Rectal smooth muscle tissue (tissue), 1 donor: ENCODE measurements around the gene RGCC.
A peak's percentile ranks its signal among the peaks of the same experiment; 100 is the strongest.

Experiments used
- H3K27ac ChIP-seq: one replicate; pipeline ENCODE4 v1.7.0; 2013; ENCODE audit warnings: low read depth, low read length, inconsistent platforms
- H3K27me3 ChIP-seq: one replicate; pipeline ENCODE4 v1.7.0; 2013; ENCODE audit warnings: low read length; ENCODE audit not compliant: control insufficient read depth, insufficient read depth
- H3K36me3 ChIP-seq: one replicate; pipeline ENCODE4 v1.7.0; 2013; ENCODE audit warnings: low read length; ENCODE audit not compliant: control insufficient read depth, insufficient read depth
- H3K4me1 ChIP-seq: one replicate; pipeline ENCODE4 v1.7.0; 2013; ENCODE audit warnings: low read length; ENCODE audit not compliant: control insufficient read depth, insufficient read depth
- H3K4me3 ChIP-seq: one replicate; pipeline ENCODE4 v1.7.0; 2013; ENCODE audit warnings: low read length
- H3K9ac ChIP-seq: one replicate; pipeline ENCODE4 v1.7.0; 2013; ENCODE audit warnings: low read length

Gene RGCC

GRCh38 chr13:41467425-41467945, 10.1 kb downstream of the RGCC start:
- no peak overlapping the region for H3K4me3 ChIP-seq
- no peaks in the 10 kb centered on the region for H3K36me3 ChIP-seq
- peaks cover 7% of the 10 kb centered on the region for H3K4me1 ChIP-seq
- no peak overlapping the region for H3K9ac ChIP-seq
- H3K27ac ChIP-seq, result peak overlapping the region; percentile 27
- no peaks in the 10 kb centered on the region for H3K27me3 ChIP-seq

GRCh38 chr13:41468631-41469030, 11.3 kb downstream of the RGCC start:
- peaks cover 7% of the 10 kb centered on the region for H3K4me1 ChIP-seq
- no peaks in the 10 kb centered on the region for H3K27me3 ChIP-seq
- H3K36me3 ChIP-seq, result no peaks in the 10 kb centered on the region
- H3K27ac ChIP-seq, result no peak overlapping the region
- H3K4me3 ChIP-seq, result no peak overlapping the region
- no peak overlapping the region for H3K9ac ChIP-seq

GRCh38 chr13:41470196-41470595, 12.8 kb downstream of the RGCC start:
- Histone ChIP-seq H3K27ac (no peak overlapping the region), H3K9ac (no peak overlapping the region)

GRCh38 chr13:41471785-41472184, 14.4 kb downstream of the RGCC start:
- no peaks in the 10 kb centered on the region for H3K36me3 ChIP-seq
- H3K4me3 ChIP-seq, result no peak overlapping the region
- no peak overlapping the region for H3K27ac ChIP-seq
- no peak overlapping the region for H3K9ac ChIP-seq
- peaks cover 7% of the 10 kb centered on the region for H3K4me1 ChIP-seq
- no peaks in the 10 kb centered on the region for H3K27me3 ChIP-seq

More at GRCh38 chr13:41470196-41470595, 12.8 kb downstream of the RGCC start:
- Histone ChIP-seq H3K4me3 (no peak overlapping the region), H3K27me3 (no peaks in the 10 kb centered on the region), H3K4me1 (peaks cover 7% of the 10 kb centered on the region), H3K36me3 (no peaks in the 10 kb centered on the region)

DNA sequence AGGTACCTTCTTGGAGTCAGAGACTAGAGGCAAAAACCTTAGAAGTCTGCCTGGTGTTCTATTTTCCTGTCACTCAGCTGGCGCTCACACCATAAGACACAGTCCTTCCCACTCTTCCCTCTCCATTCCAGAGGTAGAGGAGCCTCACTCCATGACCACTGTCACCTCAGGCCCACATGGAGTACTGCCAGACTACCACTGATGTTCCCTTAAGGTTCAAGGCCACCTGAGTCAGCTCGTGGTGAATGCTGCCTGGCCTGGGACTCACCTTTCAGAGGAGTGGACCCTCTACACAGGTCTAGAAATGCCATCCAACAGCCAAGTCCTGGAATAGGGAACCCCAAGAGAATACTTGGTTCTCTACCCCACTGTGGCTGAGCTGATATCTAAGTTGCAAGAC, 29.9 kb downstream of the RGCC start:
- no peak overlapping the region for H3K9ac ChIP-seq
- H3K4me1 ChIP-seq, result no peaks in the 10 kb centered on the region
- H3K36me3 ChIP-seq, result no peaks in the 10 kb centered on the region
- no peak overlapping the region for H3K4me3 ChIP-seq
- H3K27me3 ChIP-seq, result no peaks in the 10 kb centered on the region
- H3K27ac ChIP-seq, result no peak overlapping the region

GRCh38 chr13:41488124-41488523, 30.8 kb downstream of the RGCC start:
- Histone ChIP-seq H3K9ac (no peak overlapping the region), H3K4me3 (no peak overlapping the region), H3K27me3 (no peaks in the 10 kb centered on the region), H3K36me3 (no peaks in the 10 kb centered on the region), H3K27ac (no peak overlapping the region), H3K4me1 (no peaks in the 10 kb centered on the region)

- H3K4me3 ChIP-seq, result no peak overlapping the region
- no peaks in the 10 kb centered on the region for H3K36me3 ChIP-seq
- H3K9ac ChIP-seq, result no peak overlapping the region
- no peaks in the 10 kb centered on the region for H3K27me3 ChIP-seq
- no peak overlapping the region for H3K27ac ChIP-seq
- H3K4me1 ChIP-seq, result no peaks in the 10 kb centered on the region
Measured at GRCh38 chr13:41490371-41491015, 33.1 kb downstream of the RGCC start.

DNA sequence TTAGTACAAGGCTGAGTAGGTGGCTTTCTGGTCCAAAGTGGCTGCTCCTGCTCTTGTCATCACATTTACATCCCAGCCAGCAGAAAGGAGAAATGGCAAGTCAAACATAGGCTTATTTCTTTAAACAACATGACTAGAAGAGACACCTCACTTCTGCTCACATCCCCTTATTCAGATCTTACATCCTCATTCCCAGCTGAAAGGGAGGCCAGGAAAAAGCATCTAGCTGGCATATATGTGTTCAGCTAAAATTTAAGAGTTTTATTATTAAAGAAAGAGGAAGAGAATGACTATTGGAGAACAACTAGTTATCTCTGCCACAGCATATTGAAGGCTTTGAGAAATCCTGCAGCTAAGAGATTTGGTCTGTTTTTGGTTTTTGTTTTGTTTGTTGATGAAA, 34.1 kb downstream of the RGCC start:
- Histone ChIP-seq H3K27ac (no peak overlapping the region), H3K27me3 (no peaks in the 10 kb centered on the region), H3K9ac (no peak overlapping the region), H3K4me3 (no peak overlapping the region), H3K36me3 (no peaks in the 10 kb centered on the region), H3K4me1 (no peaks in the 10 kb centered on the region)

GRCh38 chr13:41492432-41493260, 35.3 kb downstream of the RGCC start:
- Histone ChIP-seq H3K4me3 (no peak overlapping the region), H3K27me3 (no peaks in the 10 kb centered on the region), H3K4me1 (no peaks in the 10 kb centered on the region), H3K36me3 (no peaks in the 10 kb centered on the region), H3K27ac (no peak overlapping the region), H3K9ac (no peak overlapping the region)

GRCh38 chr13:41494202-41494601, 36.9 kb downstream of the RGCC start:
- Histone ChIP-seq H3K9ac (no peak overlapping the region), H3K4me1 (no peaks in the 10 kb centered on the region), H3K36me3 (no peaks in the 10 kb centered on the region), H3K27ac (no peak overlapping the region), H3K27me3 (no peaks in the 10 kb centered on the region), H3K4me3 (no peak overlapping the region)

DNA sequence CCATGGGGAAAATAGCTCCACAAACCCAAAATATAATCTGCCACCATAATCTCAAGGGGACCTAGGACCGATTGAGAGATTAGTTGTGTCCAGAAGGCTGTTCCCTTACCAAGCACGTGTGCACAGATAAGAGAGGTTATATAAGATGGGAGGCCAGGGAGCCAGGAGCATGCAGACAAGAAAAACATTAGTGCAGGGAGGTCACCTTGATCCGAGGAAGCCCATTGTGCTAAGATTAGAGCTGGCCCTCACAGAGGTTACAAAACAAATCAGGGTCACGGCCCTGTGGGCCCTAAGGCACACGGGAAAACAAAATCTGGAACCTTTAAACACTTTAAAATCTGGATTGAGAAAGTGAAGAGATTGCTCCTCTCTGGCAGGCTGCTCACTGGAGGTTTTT, 37.7 kb downstream of the RGCC start:
- Histone ChIP-seq H3K27me3 (no peaks in the 10 kb centered on the region), H3K27ac (no peak overlapping the region), H3K9ac (no peak overlapping the region), H3K4me1 (no peaks in the 10 kb centered on the region), H3K4me3 (no peak overlapping the region), H3K36me3 (no peaks in the 10 kb centered on the region)

GRCh38 chr13:41496420-41497234, 39.3 kb downstream of the RGCC start:
- H3K36me3 ChIP-seq, result no peaks in the 10 kb centered on the region
- no peaks in the 10 kb centered on the region for H3K27me3 ChIP-seq
- H3K9ac ChIP-seq, result no peak overlapping the region
- H3K4me1 ChIP-seq, result no peaks in the 10 kb centered on the region
- no peak overlapping the region for H3K4me3 ChIP-seq
- no peak overlapping the region for H3K27ac ChIP-seq
